ENCODE data around the gene ECEL1.
"Not testable (repeated sequence)": the region's sequence is repeated elsewhere in the genome, so short reads cannot be mapped to it uniquely, and the experiment has no call there.

Gene ECEL1

DNA sequence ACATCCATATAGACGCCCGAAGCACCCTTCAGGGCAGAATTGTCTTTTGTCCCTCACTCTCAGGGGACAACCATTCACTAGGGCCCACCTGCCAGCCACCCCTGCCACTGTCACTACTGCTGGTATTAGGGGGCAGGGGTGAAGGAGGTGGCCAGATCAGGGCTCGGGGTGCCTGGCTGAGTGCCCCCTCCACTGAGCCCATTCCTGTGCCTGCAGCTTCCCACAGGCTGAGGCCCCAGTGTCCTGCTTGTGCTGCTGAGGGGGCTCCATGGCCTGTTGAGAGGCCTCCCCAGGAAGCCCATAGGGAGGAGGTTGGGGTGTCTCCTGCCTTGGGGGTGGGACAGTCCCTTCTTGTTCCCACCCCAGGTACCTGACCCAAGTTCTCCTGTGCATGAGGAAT, 36.0 kb downstream of the ECEL1 start:
- H3K4me3 ChIP-seq (ENCODE audit: low read length); H3K36me3 ChIP-seq (ENCODE audit: insufficient read depth, low read length); H3K27ac ChIP-seq (ENCODE audit: low read depth, low read length); H3K9me3 ChIP-seq (ENCODE audit: insufficient read depth, low read depth, low read length); H3K9ac ChIP-seq (ENCODE audit: low read depth, low read length); H3K27me3 ChIP-seq (ENCODE audit: insufficient read depth, low read length); H3K4me1 ChIP-seq (ENCODE audit: insufficient read depth, low read length): not testable (repeated sequence)
- WGBS, result 92% methylated on average over 3 of the region's 3 CpGs

GRCh38 chr2:232449964-232450363, 37.7 kb downstream of the ECEL1 start:
- H3K27ac ChIP-seq (ENCODE audit: low read depth, low read length), result no peak overlapping the region
- WGBS, result 77% methylated on average over 12 of the region's 12 CpGs
- H3K36me3 ChIP-seq (ENCODE audit: insufficient read depth, low read length), result no peaks in the 10 kb centered on the region
- H3K27me3 ChIP-seq (ENCODE audit: insufficient read depth, low read length), result peaks cover 8% of the 10 kb centered on the region; the same call in 1 of the 2 replicates
- no peak overlapping the region for H3K9ac ChIP-seq (ENCODE audit: low read depth, low read length)
- no peaks in the 10 kb centered on the region for H3K9me3 ChIP-seq (ENCODE audit: insufficient read depth, low read depth, low read length)
- H3K4me3 ChIP-seq (ENCODE audit: low read length), result no peak overlapping the region
- H3K4me1 ChIP-seq (ENCODE audit: insufficient read depth, low read length), result no peaks in the 10 kb centered on the region; the same call in 1 of the 2 replicates

GRCh38 chr2:232448304-232448690, 39.3 kb downstream of the ECEL1 start:
- Histone ChIP-seq H3K27me3 (ENCODE audit: insufficient read depth, low read length) (peaks cover 8% of the 10 kb centered on the region; the same call in 1 of the 2 replicates), H3K4me3 (ENCODE audit: low read length) (no peak overlapping the region), H3K4me1 (ENCODE audit: insufficient read depth, low read length) (no peaks in the 10 kb centered on the region; the same call in 1 of the 2 replicates), H3K9ac (ENCODE audit: low read depth, low read length) (no peak overlapping the region), H3K36me3 (ENCODE audit: insufficient read depth, low read length) (no peaks in the 10 kb centered on the region), H3K27ac (ENCODE audit: low read depth, low read length) (no peak overlapping the region), H3K9me3 (ENCODE audit: insufficient read depth, low read depth, low read length) (no peaks in the 10 kb centered on the region)
- 61% methylated on average over 10 of the region's 10 CpGs for WGBS

GRCh38 chr2:232447638-232448303, 39.9 kb downstream of the ECEL1 start:
- H3K9ac ChIP-seq (ENCODE audit: low read depth, low read length), result no peak overlapping the region
- 87% methylated on average over 18 of the region's 18 CpGs for WGBS

GRCh38 chr2:232447091-232447620, 40.5 kb downstream of the ECEL1 start:
- Histone ChIP-seq H3K27me3 (ENCODE audit: insufficient read depth, low read length) (peaks cover 8% of the 10 kb centered on the region; the same call in 1 of the 2 replicates), H3K9ac (ENCODE audit: low read depth, low read length) (no peak overlapping the region), H3K9me3 (ENCODE audit: insufficient read depth, low read depth, low read length) (no peaks in the 10 kb centered on the region), H3K36me3 (ENCODE audit: insufficient read depth, low read length) (no peaks in the 10 kb centered on the region), H3K4me1 (ENCODE audit: insufficient read depth, low read length) (no peaks in the 10 kb centered on the region; the same call in 1 of the 2 replicates), H3K4me3 (ENCODE audit: low read length) (no peak overlapping the region), H3K27ac (ENCODE audit: low read depth, low read length) (no peak overlapping the region)
- 92% methylated on average over 9 of the region's 9 CpGs for WGBS

More at GRCh38 chr2:232447638-232448303, 39.9 kb downstream of the ECEL1 start:
- Histone ChIP-seq H3K36me3 (ENCODE audit: insufficient read depth, low read length) (no peaks in the 10 kb centered on the region), H3K4me1 (ENCODE audit: insufficient read depth, low read length) (no peaks in the 10 kb centered on the region; the same call in 1 of the 2 replicates), H3K27me3 (ENCODE audit: insufficient read depth, low read length) (peaks cover 8% of the 10 kb centered on the region; the same call in 1 of the 2 replicates), H3K4me3 (ENCODE audit: low read length) (no peak overlapping the region), H3K9me3 (ENCODE audit: insufficient read depth, low read depth, low read length) (no peaks in the 10 kb centered on the region), H3K27ac (ENCODE audit: low read depth, low read length) (no peak overlapping the region)

GRCh38 chr2:232446266-232446777, 41.3 kb downstream of the ECEL1 start:
- H3K27me3 ChIP-seq (ENCODE audit: insufficient read depth, low read length); H3K9ac ChIP-seq (ENCODE audit: low read depth, low read length); H3K36me3 ChIP-seq (ENCODE audit: insufficient read depth, low read length); H3K27ac ChIP-seq (ENCODE audit: low read depth, low read length); H3K9me3 ChIP-seq (ENCODE audit: insufficient read depth, low read depth, low read length); H3K4me1 ChIP-seq (ENCODE audit: insufficient read depth, low read length); H3K4me3 ChIP-seq (ENCODE audit: low read length): not testable (repeated sequence)
- WGBS, result 28% methylated on average over 7 of the region's 9 CpGs

GRCh38 chr2:232445149-232445885, 42.3 kb downstream of the ECEL1 start:
- H3K4me3 ChIP-seq (ENCODE audit: low read length); H3K4me1 ChIP-seq (ENCODE audit: insufficient read depth, low read length); H3K9me3 ChIP-seq (ENCODE audit: insufficient read depth, low read depth, low read length); H3K27ac ChIP-seq (ENCODE audit: low read depth, low read length); H3K9ac ChIP-seq (ENCODE audit: low read depth, low read length); H3K27me3 ChIP-seq (ENCODE audit: insufficient read depth, low read length); H3K36me3 ChIP-seq (ENCODE audit: insufficient read depth, low read length): not testable (repeated sequence)
- WGBS, result 85% methylated on average over 24 of the region's 29 CpGs

GRCh38 chr2:232444409-232445148, 43.1 kb downstream of the ECEL1 start:
- Histone ChIP-seq H3K4me3 (ENCODE audit: low read length) (no peak overlapping the region), H3K9ac (ENCODE audit: low read depth, low read length) (no peak overlapping the region), H3K9me3 (ENCODE audit: insufficient read depth, low read depth, low read length) (no peaks in the 10 kb centered on the region), H3K27me3 (ENCODE audit: insufficient read depth, low read length) (peaks cover 8% of the 10 kb centered on the region; the same call in 1 of the 2 replicates), H3K4me1 (ENCODE audit: insufficient read depth, low read length) (no peaks in the 10 kb centered on the region; the same call in 1 of the 2 replicates), H3K27ac (ENCODE audit: low read depth, low read length) (no peak overlapping the region), H3K36me3 (ENCODE audit: insufficient read depth, low read length) (no peaks in the 10 kb centered on the region)
- WGBS, result 81% methylated on average over 21 of the region's 21 CpGs

- H3K36me3 ChIP-seq (ENCODE audit: insufficient read depth, low read length); H3K4me1 ChIP-seq (ENCODE audit: insufficient read depth, low read length); H3K9ac ChIP-seq (ENCODE audit: low read depth, low read length); H3K27ac ChIP-seq (ENCODE audit: low read depth, low read length); H3K27me3 ChIP-seq (ENCODE audit: insufficient read depth, low read length); H3K9me3 ChIP-seq (ENCODE audit: insufficient read depth, low read depth, low read length); H3K4me3 ChIP-seq (ENCODE audit: low read length): not testable (repeated sequence)
- WGBS, result 89% methylated on average over 15 of the region's 21 CpGs
Measured at GRCh38 chr2:232443669-232444408, 43.8 kb downstream of the ECEL1 start.

DNA sequence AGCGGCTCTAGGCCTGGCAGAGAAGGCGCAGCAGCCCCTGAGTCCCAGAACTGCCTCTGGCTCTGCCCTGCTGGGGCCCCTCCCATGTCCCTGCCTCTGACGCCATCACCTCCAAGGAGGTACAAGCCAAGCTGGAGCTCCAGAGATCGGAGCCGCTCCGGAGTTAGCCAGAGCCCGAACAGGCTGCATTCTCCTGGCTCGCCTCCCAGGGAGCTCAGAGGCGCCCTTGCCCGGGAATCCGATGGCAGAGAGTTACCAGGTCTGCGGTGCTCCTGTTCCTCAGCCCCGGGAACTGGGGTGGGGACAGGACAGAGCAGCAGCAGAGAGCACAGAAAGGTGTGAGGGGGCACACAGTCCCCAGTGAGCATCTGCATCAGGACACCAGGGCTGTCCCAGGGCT, 44.6 kb downstream of the ECEL1 start:
- not testable (repeated sequence) for H3K4me1 ChIP-seq (ENCODE audit: insufficient read depth, low read length); H3K27me3 ChIP-seq (ENCODE audit: insufficient read depth, low read length); H3K9me3 ChIP-seq (ENCODE audit: insufficient read depth, low read depth, low read length); H3K4me3 ChIP-seq (ENCODE audit: low read length); H3K36me3 ChIP-seq (ENCODE audit: insufficient read depth, low read length); H3K9ac ChIP-seq (ENCODE audit: low read depth, low read length); H3K27ac ChIP-seq (ENCODE audit: low read depth, low read length)
- WGBS, result 99% methylated on average over 5 of the region's 13 CpGs

All from HUES64 (cell line).